ENCODE results near the gene MATR3.

DNA sequence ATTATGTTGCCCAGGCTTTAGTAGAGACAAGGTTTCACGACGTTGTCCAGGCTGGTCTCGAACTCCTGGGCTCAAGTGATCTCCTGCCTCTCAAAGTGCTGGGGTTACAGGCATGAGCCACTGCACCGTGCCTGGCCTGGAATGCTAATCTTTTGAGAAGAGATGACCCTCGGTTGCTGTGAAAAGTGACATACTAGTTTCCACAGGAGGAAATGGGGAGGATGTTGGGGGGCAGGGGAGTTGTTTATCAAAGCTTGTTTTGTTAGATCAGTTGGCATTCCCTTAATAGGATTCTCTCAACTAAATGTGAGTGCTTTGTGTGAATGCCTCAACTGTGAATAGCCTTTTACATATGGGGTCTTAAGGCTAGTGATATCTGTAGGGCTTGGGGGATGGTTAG, 16.4 kb upstream of the MATR3 start:
- TF ChIP-seq CTCF (IDR thresholded peaks at IDR 0.05; ENCODE audit: insufficient read depth, low read length, poor library complexity, severe bottlenecking) (no peak), EZH2phosphoT487 (conservative IDR thresholded peaks at IDR 0.05; ENCODE audit: low read length) (no peak)
